HEK293T (cell line): Measurements from ENCODE around the gene SPDYC.

Experiments
- BHLHE40 ChIP-seq: fragments of 450-650 bp; IDR thresholded peaks from 2 replicates; pipeline ENCODE4 v1.6.1; 2016; ENCODE audit warnings: mild to moderate bottlenecking, moderate library complexity, borderline replicate concordance
- CTBP1 ChIP-seq: fragments of 450-650 bp; IDR thresholded peaks from 2 replicates; pipeline ENCODE4 v1.6.1; 2016; ENCODE audit warnings: borderline replicate concordance
- FOXA1 ChIP-seq: fragments of 450-650 bp; IDR thresholded peaks from 2 replicates; pipeline ENCODE4 v1.6.1; 2016; ENCODE audit warnings: mild to moderate bottlenecking
- FOXM1 ChIP-seq: fragments of 450-650 bp; IDR thresholded peaks from 2 replicates; pipeline ENCODE4 v1.6.1; 2017; ENCODE audit warnings: mild to moderate bottlenecking, borderline replicate concordance
- SP1 ChIP-seq: fragments of 450-650 bp; IDR thresholded peaks from 2 replicates; pipeline ENCODE4 v1.6.1; 2017
- ZNF384 ChIP-seq: fragments of 450-650 bp; IDR thresholded peaks from 2 replicates; pipeline ENCODE4 v1.6.1; 2016

DNA sequence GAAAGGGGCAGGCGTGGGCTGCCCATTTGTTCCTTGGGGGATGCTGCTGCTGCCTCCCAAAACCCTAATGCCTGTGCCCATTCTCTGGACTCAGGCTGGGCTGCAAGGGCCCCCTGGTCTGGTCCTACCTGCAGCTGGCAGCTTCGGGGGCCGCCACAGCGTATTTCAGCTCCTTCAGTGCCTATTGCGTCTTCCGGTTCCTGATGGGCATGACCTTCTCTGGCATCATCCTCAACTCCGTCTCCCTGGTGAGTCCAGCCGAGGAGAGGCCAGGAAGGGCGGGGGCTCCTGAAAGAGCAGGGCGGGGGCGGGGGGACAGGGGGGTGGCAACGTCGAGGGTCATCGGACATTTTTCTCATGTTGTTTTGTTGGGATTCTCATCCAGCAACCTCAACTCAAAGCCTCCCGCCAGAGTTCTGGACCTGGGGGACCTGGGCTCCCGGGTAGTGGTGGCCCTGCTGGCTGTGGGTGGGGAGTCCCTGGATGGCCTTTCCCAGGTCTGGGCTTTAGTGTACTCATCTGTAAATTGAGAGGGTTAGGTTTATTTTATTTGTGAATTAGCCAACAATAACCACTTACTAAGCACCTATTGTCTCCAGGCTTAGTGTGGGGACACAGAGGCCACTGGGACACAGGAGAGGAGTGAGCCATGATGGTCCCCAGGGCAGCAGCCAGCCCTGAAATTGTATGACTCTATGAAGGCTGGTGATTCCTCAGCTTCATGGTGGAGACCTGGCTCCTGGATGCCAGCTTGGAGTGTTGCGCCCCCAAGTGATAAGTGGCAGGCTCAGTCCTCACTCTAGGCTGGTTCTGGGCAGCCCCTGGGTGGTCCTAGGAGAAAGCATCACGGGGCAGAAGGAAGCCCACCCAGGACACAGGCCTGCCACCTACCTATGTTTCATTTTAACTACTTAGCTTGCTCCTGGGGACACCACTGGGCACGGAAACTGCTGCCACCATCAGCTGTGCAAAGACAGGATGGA, 47.7 kb downstream of the SPDYC start:
- TF ChIP-seq CTBP1, result no peak
- no peak for TF ChIP-seq FOXA1
- TF ChIP-seq FOXM1, result no peak
- TF ChIP-seq ZNF384, result no peak
- TF ChIP-seq SP1, result no peak
- no peak for TF ChIP-seq BHLHE40
